ENCODE data around the gene SAMD11. TPM values are rescaled to one million over a fixed set of nuclear protein-coding genes. Genes with fewer than 3 reads are reported as not detected.

SAMD11 gene
- total RNA-seq, 1 donor from 2014 or later = 3.7 TPM

- peaks cover 68 to 92% (median 92%) of the 10 kb centered on the region in 3 donors for H3K27me3 ChIP-seq (ENCODE audit: control insufficient read depth in 3 of 3, insufficient read depth in 3 of 3, low read length in 3 of 3)
- H3K4me1 ChIP-seq (ENCODE audit: control insufficient read depth in 3 of 3, insufficient read depth in 3 of 3, low read length in 3 of 3) = peaks cover 17 to 20% (median 18%) of the 10 kb centered on the region in 3 donors
- no peaks in the 10 kb centered on the region for H3K9me3 ChIP-seq (ENCODE audit: control insufficient read depth in 3 of 3, low read length in 3 of 3)
Observed at GRCh38 chr1:917076-917459, 6.7 kb upstream of the SAMD11 start.

DNA sequence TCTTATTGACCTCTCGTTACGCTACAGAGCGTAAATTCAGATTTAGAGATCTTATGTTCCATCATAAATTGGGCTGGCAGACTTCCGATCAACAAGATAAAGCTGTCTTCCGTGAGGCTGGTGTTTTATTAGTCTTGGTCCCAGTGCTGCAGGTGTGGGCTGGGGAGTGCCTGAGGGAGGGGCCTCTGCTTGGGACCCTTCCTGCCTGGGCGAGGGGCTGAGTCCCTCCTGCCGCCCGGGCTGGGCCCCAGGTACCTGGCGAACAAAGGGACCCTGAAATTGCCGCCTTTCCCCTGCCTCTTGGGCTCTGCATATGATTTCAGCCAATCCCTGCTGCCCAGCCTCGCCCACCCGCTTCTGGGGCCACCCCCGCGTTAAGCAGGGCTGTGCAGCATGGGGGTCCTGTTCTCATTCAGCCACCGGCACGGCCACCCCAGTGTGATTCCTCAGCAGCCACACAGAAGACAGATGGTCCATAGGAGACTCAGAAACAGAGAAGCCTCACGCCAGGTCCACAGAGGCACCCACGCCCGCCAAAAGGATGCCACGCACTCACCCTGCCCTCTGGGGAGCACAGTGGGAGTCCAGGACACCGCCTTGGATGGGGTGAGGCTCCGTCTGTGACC, 6.1 kb upstream of the SAMD11 start:
- H3K9ac ChIP-seq (ENCODE audit: low read depth in 1 of 3, low read length in 3 of 3) = no peak overlapping the region
- no peaks in the 10 kb centered on the region for H3K36me3 ChIP-seq (ENCODE audit: control insufficient read depth in 3 of 3, insufficient read depth in 3 of 3, low read length in 3 of 3)
- no peaks in the 10 kb centered on the region for H3K9me3 ChIP-seq (ENCODE audit: control insufficient read depth in 3 of 3, low read length in 3 of 3)
- peaks cover 17 to 23% (median 18%) of the 10 kb centered on the region in 3 donors for H3K4me1 ChIP-seq (ENCODE audit: control insufficient read depth in 3 of 3, insufficient read depth in 3 of 3, low read length in 3 of 3)
- H3K4me3 ChIP-seq (ENCODE audit: low read length in 3 of 3) = no peak overlapping the region
- no peak overlapping the region for H3K27ac ChIP-seq (ENCODE audit: low read depth, low read length)
- peaks cover 67 to 92% (median 88%) of the 10 kb centered on the region in 3 donors for H3K27me3 ChIP-seq (ENCODE audit: control insufficient read depth in 3 of 3, insufficient read depth in 3 of 3, low read length in 3 of 3)

More at GRCh38 chr1:917076-917459, 6.7 kb upstream of the SAMD11 start:
- Histone ChIP-seq H3K9ac (ENCODE audit: low read depth in 1 of 3, low read length in 3 of 3) (no peak overlapping the region), H3K36me3 (ENCODE audit: control insufficient read depth in 3 of 3, insufficient read depth in 3 of 3, low read length in 3 of 3) (no peaks in the 10 kb centered on the region), H3K4me3 (ENCODE audit: low read length in 3 of 3) (no peak overlapping the region), H3K27ac (ENCODE audit: low read depth, low read length) (no peak overlapping the region)

DNA sequence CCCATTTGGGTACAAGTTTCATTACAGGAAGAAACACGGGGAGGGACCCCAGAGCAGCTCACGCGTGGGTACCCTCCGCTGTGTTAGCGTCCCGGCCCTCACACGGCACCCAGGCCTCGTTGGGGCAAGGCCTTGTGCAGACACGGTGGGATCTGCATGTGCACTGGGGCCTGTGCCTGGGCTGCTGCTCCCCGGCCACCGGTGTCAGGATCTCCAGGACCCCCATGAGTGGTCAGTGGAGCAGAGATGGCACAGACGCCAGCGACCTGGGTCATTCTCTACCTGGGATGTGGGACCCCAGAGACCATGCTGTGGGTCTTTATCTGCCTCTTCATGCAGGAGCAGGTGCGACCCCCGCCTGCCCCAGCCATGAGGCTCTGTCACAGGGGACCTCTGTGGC, 5.4 kb upstream of the SAMD11 start:
- Histone ChIP-seq H3K9me3 (ENCODE audit: control insufficient read depth in 3 of 3, low read length in 3 of 3) (no peaks in the 10 kb centered on the region), H3K27ac (ENCODE audit: low read depth, low read length) (no peak overlapping the region), H3K36me3 (ENCODE audit: control insufficient read depth in 3 of 3, insufficient read depth in 3 of 3, low read length in 3 of 3) (no peaks in the 10 kb centered on the region), H3K4me1 (ENCODE audit: control insufficient read depth in 3 of 3, insufficient read depth in 3 of 3, low read length in 3 of 3) (peaks cover 22 to 31% (median 24%) of the 10 kb centered on the region in 3 donors), H3K9ac (ENCODE audit: low read depth in 1 of 3, low read length in 3 of 3) (no peak overlapping the region), H3K4me3 (ENCODE audit: low read length in 3 of 3) (no peak overlapping the region), H3K27me3 (ENCODE audit: control insufficient read depth in 3 of 3, insufficient read depth in 3 of 3, low read length in 3 of 3) (peaks cover 68 to 94% (median 85%) of the 10 kb centered on the region in 3 donors)

- Histone ChIP-seq H3K9me3 (ENCODE audit: control insufficient read depth in 3 of 3, low read length in 3 of 3) (no peaks in the 10 kb centered on the region), H3K27ac (ENCODE audit: low read depth, low read length) (no peak overlapping the region), H3K27me3 (ENCODE audit: control insufficient read depth in 3 of 3, insufficient read depth in 3 of 3, low read length in 3 of 3) (peaks cover 64 to 91% (median 80%) of the 10 kb centered on the region in 3 donors), H3K9ac (ENCODE audit: low read depth in 1 of 3, low read length in 3 of 3) (no peak overlapping the region), H3K36me3 (ENCODE audit: control insufficient read depth in 3 of 3, insufficient read depth in 3 of 3, low read length in 3 of 3) (no peaks in the 10 kb centered on the region), H3K4me1 (ENCODE audit: control insufficient read depth in 3 of 3, insufficient read depth in 3 of 3, low read length in 3 of 3) (peaks cover 24 to 33% (median 26%) of the 10 kb centered on the region in 3 donors), H3K4me3 (ENCODE audit: low read length in 3 of 3) (no peak overlapping the region)
Observed at GRCh38 chr1:918843-919242, 4.9 kb upstream of the SAMD11 start.

GRCh38 chr1:919271-919872, 4.4 kb upstream of the SAMD11 start:
- Histone ChIP-seq H3K27ac (ENCODE audit: low read depth, low read length) (no peak overlapping the region), H3K4me3 (ENCODE audit: low read length in 3 of 3) (no peak overlapping the region), H3K36me3 (ENCODE audit: control insufficient read depth in 3 of 3, insufficient read depth in 3 of 3, low read length in 3 of 3) (no peaks in the 10 kb centered on the region), H3K9ac (ENCODE audit: low read depth in 1 of 3, low read length in 3 of 3) (no peak overlapping the region), H3K4me1 (ENCODE audit: control insufficient read depth in 3 of 3, insufficient read depth in 3 of 3, low read length in 3 of 3) (peaks cover 24 to 33% (median 26%) of the 10 kb centered on the region in 3 donors), H3K9me3 (ENCODE audit: control insufficient read depth in 3 of 3, low read length in 3 of 3) (no peaks in the 10 kb centered on the region), H3K27me3 (ENCODE audit: control insufficient read depth in 3 of 3, insufficient read depth in 3 of 3, low read length in 3 of 3) (peaks cover 60 to 89% (median 75%) of the 10 kb centered on the region in 3 donors)

- peaks cover 27 to 33% (median 29%) of the 10 kb centered on the region in 3 donors for H3K4me1 ChIP-seq (ENCODE audit: control insufficient read depth in 3 of 3, insufficient read depth in 3 of 3, low read length in 3 of 3)
- H3K36me3 ChIP-seq (ENCODE audit: control insufficient read depth in 3 of 3, insufficient read depth in 3 of 3, low read length in 3 of 3) = no peaks in the 10 kb centered on the region
- peaks cover 60 to 92% (median 77%) of the 10 kb centered on the region in 3 donors for H3K27me3 ChIP-seq (ENCODE audit: control insufficient read depth in 3 of 3, insufficient read depth in 3 of 3, low read length in 3 of 3)
- no peak overlapping the region for H3K4me3 ChIP-seq (ENCODE audit: low read length in 3 of 3)
- no peak overlapping the region for H3K9ac ChIP-seq (ENCODE audit: low read depth in 1 of 3, low read length in 3 of 3)
- no peak overlapping the region for H3K27ac ChIP-seq (ENCODE audit: low read depth, low read length)
- no peaks in the 10 kb centered on the region for H3K9me3 ChIP-seq (ENCODE audit: control insufficient read depth in 3 of 3, low read length in 3 of 3)
Observed at GRCh38 chr1:920010-920409, 3.7 kb upstream of the SAMD11 start.

GRCh38 chr1:920521-920920, 3.2 kb upstream of the SAMD11 start:
- Histone ChIP-seq H3K9ac (ENCODE audit: low read depth in 1 of 3, low read length in 3 of 3) (no peak overlapping the region), H3K9me3 (ENCODE audit: control insufficient read depth in 3 of 3, low read length in 3 of 3) (no peaks in the 10 kb centered on the region), H3K4me1 (ENCODE audit: control insufficient read depth in 3 of 3, insufficient read depth in 3 of 3, low read length in 3 of 3) (peaks cover 27 to 35% (median 29%) of the 10 kb centered on the region in 3 donors), H3K27ac (ENCODE audit: low read depth, low read length) (no peak overlapping the region), H3K4me3 (ENCODE audit: low read length in 3 of 3) (peak overlapping the region in 1 of 3 donors; percentile 29), H3K36me3 (ENCODE audit: control insufficient read depth in 3 of 3, insufficient read depth in 3 of 3, low read length in 3 of 3) (no peaks in the 10 kb centered on the region), H3K27me3 (ENCODE audit: control insufficient read depth in 3 of 3, insufficient read depth in 3 of 3, low read length in 3 of 3) (peaks cover 58 to 90% (median 74%) of the 10 kb centered on the region in 3 donors)

- Histone ChIP-seq H3K9ac (ENCODE audit: low read depth in 1 of 3, low read length in 3 of 3) (peak overlapping the region; percentile 14 to 50 (median 33)), H3K27me3 (ENCODE audit: control insufficient read depth in 3 of 3, insufficient read depth in 3 of 3, low read length in 3 of 3) (peaks cover 58 to 90% (median 73%) of the 10 kb centered on the region in 3 donors), H3K27ac (ENCODE audit: low read depth, low read length) (no peak overlapping the region), H3K36me3 (ENCODE audit: control insufficient read depth in 3 of 3, insufficient read depth in 3 of 3, low read length in 3 of 3) (no peaks in the 10 kb centered on the region), H3K4me3 (ENCODE audit: low read length in 3 of 3) (peak overlapping the region in 2 of 3 donors; percentile 36 to 41), H3K9me3 (ENCODE audit: control insufficient read depth in 3 of 3, low read length in 3 of 3) (no peaks in the 10 kb centered on the region), H3K4me1 (ENCODE audit: control insufficient read depth in 3 of 3, insufficient read depth in 3 of 3, low read length in 3 of 3) (peaks cover 27 to 42% (median 36%) of the 10 kb centered on the region in 3 donors)
Observed at GRCh38 chr1:921011-921837, 2.5 kb upstream of the SAMD11 start.

DNA sequence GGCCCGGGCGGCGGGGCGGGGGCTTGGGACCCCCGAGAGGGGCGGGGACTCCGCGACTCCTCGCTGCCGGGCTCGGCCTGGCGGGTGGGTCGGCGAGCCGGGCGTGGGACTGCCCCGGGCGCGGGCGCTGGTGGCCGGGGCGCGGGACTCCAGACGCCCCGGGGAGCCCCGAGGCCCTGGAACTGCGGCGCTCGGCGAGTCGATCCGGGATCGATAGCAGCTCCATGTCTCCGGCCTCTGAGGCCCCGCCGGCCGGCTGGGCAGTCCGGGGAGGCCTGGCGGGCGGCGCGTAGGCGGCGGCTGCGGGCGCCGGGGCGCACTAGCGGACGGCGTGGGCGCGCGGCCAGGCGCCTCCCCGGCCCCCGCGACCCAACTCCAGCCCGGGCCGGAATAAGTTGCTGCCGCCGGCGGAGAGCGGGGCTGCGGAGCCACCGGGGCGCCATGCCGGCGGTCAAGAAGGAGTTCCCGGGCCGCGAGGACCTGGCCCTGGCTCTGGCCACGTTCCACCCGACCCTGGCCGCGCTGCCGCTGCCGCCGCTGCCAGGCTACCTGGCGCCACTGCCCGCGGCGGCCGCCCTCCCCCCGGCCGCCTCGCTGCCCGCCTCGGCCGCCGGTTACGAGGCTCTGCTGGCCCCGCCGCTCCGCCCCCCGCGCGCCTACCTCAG, 400 bp downstream of the SAMD11 start:
- H3K36me3 ChIP-seq (ENCODE audit: control insufficient read depth in 3 of 3, insufficient read depth in 3 of 3, low read length in 3 of 3) = no peaks in the 10 kb centered on the region
- peak overlapping the region in 2 of 3 donors; percentile 43 to 60 for H3K4me3 ChIP-seq (ENCODE audit: low read length in 3 of 3)
- H3K27ac ChIP-seq (ENCODE audit: low read depth, low read length) = no peak overlapping the region
- peak overlapping the region in 1 of 3 donors; percentile 45 for H3K9ac ChIP-seq (ENCODE audit: low read depth in 1 of 3, low read length in 3 of 3)
- H3K27me3 ChIP-seq (ENCODE audit: control insufficient read depth in 3 of 3, insufficient read depth in 3 of 3, low read length in 3 of 3) = peaks cover 62 to 85% (median 65%) of the 10 kb centered on the region in 3 donors
- H3K9me3 ChIP-seq (ENCODE audit: control insufficient read depth in 3 of 3, low read length in 3 of 3) = no peaks in the 10 kb centered on the region
- peaks cover 27 to 42% (median 36%) of the 10 kb centered on the region in 3 donors for H3K4me1 ChIP-seq (ENCODE audit: control insufficient read depth in 3 of 3, insufficient read depth in 3 of 3, low read length in 3 of 3)
